ENCODE results near the gene SCUBE2.

The SCUBE2 gene

DNA sequence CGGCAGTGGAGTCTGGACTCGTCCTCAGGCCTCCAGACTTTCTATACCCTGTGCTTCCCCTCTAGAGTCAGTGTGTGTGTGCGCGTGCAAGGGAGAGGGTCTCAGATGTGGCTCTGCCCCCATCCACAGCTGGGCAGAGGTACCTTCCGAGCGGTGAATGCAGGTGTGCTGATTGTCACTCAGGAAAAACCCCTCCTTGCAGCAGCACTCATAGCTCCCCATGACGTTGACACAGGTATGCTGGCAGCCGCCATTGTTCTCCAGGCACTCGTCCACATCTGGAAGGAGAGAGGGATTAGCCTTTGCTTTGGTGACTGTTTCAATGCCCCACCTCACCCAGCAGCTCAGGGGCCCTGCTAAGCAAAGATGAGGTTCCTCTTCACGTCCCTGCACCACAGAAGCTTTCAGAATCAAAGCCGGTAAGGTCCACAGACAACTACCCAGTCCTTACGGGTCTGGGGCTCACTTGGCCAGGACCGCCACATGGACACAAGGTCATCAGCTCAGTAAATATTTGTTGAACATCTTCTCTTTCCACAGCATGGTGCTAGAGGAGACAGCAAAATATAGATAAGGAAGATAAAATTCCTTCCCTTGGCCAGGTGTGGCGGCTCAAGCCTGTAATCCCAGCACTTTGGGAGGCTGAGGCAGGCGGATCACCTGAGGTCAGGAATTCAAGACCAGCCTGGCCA lies 16.9 kb downstream of the SCUBE2 start:
- TF ChIP-seq, protein P1, sequence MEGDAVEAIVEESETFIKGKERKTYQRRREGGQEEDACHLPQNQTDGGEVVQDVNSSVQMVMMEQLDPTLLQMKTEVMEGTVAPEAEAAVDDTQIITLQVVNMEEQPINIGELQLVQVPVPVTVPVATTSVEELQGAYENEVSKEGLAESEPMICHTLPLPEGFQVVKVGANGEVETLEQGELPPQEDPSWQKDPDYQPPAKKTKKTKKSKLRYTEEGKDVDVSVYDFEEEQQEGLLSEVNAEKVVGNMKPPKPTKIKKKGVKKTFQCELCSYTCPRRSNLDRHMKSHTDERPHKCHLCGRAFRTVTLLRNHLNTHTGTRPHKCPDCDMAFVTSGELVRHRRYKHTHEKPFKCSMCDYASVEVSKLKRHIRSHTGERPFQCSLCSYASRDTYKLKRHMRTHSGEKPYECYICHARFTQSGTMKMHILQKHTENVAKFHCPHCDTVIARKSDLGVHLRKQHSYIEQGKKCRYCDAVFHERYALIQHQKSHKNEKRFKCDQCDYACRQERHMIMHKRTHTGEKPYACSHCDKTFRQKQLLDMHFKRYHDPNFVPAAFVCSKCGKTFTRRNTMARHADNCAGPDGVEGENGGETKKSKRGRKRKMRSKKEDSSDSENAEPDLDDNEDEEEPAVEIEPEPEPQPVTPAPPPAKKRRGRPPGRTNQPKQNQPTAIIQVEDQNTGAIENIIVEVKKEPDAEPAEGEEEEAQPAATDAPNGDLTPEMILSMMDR (IDR thresholded peaks at IDR 0.05; ENCODE audit: insufficient read depth, low read depth, low read length, missing control alignments) = no peak
- no peak for DNase-seq (ENCODE audit: low read depth)
- no peak overlapping the region for H3K4me3 ChIP-seq (ENCODE audit: low read length)

DNA sequence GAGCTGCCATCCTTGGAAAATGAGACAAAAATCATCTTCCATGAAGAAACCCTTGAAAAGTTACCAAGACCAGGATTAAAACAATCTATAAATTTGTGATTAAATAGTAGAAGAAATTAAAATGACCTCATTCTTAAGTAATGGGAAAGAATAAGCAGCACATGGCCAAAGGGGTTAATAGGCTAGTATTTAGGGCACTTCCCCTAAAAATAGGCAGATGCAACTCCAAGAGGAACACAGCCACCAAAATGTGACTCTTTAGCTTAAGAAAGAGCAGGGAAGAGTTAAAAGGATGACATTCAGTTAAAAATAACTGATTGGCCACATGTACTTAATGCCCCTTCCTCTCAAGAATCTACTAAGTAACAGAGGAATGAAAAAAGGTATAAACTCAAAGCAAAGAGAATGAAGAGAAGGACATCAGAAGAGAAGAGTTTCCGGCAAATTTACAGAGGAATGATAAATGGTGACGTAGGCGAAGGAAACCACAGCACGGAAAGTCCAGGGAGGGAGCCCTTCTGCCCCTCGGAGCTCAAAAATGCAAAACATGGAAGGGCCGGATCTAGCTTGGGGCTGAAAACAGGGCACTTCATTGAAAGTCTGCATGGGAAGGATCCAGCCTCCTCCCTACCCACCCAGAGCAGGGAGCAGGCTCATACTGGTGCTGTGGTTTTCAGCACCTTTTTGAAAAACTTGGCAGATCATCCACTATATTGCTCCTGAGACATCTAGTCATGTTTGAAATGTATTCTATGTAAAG lies 17.8 kb downstream of the SCUBE2 start:
- no peak for DNase-seq (ENCODE audit: low read depth)
- no peak overlapping the region for H3K4me3 ChIP-seq (ENCODE audit: low read length)
- TF ChIP-seq, protein P1 (IDR thresholded peaks at IDR 0.05; ENCODE audit: insufficient read depth, low read depth, low read length, missing control alignments) = no peak

DNA sequence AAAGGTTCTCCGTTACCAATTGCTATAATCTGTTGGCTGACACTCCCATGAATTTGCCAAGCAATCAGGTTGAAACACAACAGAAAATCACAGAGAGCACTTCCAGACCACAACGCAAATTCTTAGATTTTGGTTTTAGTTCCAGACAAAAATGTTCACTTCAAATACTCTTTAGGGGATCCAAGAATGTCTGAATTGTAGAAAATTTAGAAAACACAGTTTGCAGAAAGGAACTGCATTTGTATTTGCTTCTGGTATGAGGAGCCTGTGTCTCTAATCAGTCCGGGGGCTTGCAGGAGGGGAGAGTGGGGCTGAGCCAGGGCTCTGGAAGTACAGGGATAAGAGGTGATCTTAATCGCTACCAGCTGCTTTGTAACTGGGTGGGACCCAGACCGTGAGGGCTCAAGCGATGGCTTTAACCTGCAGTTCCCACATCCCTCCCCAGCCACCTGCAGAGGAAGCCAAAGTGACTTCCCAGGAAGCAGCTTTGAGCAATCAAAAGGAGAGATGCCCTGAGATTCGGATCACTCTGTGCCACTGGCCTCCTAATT lies 18.7 kb downstream of the SCUBE2 start:
- DNase-seq (ENCODE audit: low read depth) = no peak
- no peak overlapping the region for H3K4me3 ChIP-seq (ENCODE audit: low read length)
- TF ChIP-seq, protein P1 (IDR thresholded peaks at IDR 0.05; ENCODE audit: insufficient read depth, low read depth, low read length, missing control alignments) = no peak

DNA sequence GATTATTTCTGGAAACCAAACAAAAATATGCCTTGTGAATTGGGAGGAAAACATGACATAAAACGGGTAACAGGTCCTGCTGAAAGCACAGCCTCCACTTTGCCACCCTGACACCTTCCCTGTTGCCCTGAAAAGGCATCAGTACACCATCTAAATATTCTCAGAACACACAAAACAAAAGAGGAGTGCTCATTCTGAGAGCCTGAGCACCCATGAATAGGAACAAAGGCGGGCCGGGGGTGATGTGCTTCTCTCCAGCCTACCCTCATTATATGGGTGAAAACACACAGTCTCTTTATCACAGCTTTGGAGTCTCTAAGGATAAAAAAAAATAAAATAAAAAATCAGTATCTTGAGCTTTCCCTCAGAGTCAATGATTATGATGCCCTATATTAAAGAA lies 19.7 kb downstream of the SCUBE2 start:
- TF ChIP-seq, protein P1 (IDR thresholded peaks at IDR 0.05; ENCODE audit: insufficient read depth, low read depth, low read length, missing control alignments) = no peak
- no peak for DNase-seq (ENCODE audit: low read depth)

DNA sequence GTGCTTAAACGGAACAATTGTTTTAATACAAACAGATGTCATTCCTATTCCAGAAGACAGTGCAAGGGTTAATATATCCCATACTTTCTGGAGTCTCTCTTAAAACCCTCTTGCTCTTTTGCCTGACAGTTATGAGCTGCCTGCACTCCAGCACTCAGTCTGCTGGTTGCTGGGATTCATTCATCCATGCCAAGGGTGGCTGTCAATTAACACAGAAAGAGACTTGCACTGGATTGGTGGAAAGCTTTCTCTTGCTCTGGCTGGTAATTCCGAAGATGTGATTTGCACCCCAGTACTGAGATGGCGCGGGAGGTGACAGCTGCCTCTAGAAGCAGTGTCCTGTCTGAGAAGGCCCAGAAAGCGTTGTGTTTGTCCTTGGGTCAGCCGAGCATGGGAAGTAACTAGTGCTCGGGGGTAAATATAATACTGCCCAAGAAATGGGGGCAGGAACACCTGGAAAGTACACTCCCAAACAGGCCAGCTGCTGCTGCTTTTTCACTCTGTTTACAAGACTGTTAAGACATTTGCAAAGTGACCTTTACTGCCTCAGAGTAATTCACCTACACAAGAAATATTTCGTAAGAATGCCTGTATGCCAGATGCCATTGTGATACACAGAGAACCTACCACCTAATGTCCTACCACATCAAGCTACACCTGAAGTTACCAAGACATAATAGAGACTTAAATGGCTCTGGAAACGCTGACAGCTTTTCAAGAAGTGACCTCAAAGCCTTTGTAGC lies 20.5 kb downstream of the SCUBE2 start:
- TF ChIP-seq, protein P1 (IDR thresholded peaks at IDR 0.05; ENCODE audit: insufficient read depth, low read depth, low read length, missing control alignments) = no peak
- H3K4me3 ChIP-seq (ENCODE audit: low read length) = no peak overlapping the region
- DNase-seq (ENCODE audit: low read depth) = no peak

More for the DNA sequence above, 19.7 kb downstream of the SCUBE2 start:
- no peak overlapping the region for H3K4me3 ChIP-seq (ENCODE audit: low read length)

DNA sequence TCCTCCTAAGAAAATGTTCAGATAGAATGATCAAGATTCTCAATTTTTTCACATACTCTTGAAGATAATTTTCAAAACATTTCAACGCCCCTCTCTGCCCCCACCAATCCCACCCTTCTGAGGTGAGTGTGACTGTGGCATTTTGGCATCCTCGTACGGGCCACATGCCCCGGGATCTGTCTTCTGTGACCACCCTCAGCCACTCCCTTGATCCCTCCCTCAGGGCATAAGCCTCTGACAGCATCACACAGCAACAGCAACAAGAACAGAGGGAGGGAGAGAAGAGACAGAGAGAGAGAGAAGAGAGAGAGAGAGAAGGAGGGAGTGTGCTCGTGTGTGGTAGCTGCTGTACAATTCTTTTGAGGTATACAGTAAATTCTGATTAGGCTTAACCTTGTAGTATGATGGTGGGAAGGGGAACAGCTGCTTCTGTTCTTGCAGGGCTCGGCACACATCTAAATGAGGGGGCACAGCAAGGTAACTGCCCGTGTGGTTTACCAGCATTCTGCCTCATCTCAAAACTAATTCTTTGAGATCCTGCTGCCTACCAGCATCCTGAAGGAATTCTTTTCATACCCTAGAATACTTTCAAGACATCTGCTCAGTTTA lies 21.4 kb downstream of the SCUBE2 start:
- TF ChIP-seq, protein P1 (IDR thresholded peaks at IDR 0.05; ENCODE audit: insufficient read depth, low read depth, low read length, missing control alignments) = no peak
- DNase-seq (ENCODE audit: low read depth) = no peak
- no peak overlapping the region for H3K4me3 ChIP-seq (ENCODE audit: low read length)

Measured in epithelial cell of esophagus (primary cell).